Mononuclear cell (primary cell): ENCODE results near the gene FAM53A. TPM values are rescaled to one million over a fixed set of nuclear protein-coding genes. Genes with fewer than 3 reads are reported as not detected.

Source experiments
- total RNA-seq: library from RNA; depleted of rRNA; stranded (reverse); fragments of >200 nt; gene quantifications from one replicate; pipeline ENCODE4 v1.2.3, GENCODE V29; 2012

The FAM53A gene
- total RNA-seq, 1 donor: 2.2 TPM

Other genes with a start within 250 kb of the FAM53A start
- gene SLBP, start 28.0 kb upstream of the FAM53A start, total RNA-seq: 61.9 TPM
- gene TMEM129, start 37.0 kb upstream of the FAM53A start, total RNA-seq: 12.1 TPM
- gene TACC3, start 37.2 kb upstream of the FAM53A start, total RNA-seq: 27.0 TPM
- gene FGFR3, start 109.0 kb upstream of the FAM53A start, total RNA-seq: under 0.01 TPM
- gene LETM1, start 171.8 kb upstream of the FAM53A start, total RNA-seq: 16.0 TPM
- gene NSD2, start 187.1 kb upstream of the FAM53A start, total RNA-seq: 45.3 TPM